AG09319 (cell line): ENCODE measurements around the gene TMEM169.

ENCODE experiments used
- DNase-seq: peaks from one replicate; pipeline ENCODE4 v3.0.0-alpha.2; 2010; ENCODE audit warnings: low read depth; ENCODE audit errors: extremely low read depth
- CTCF ChIP-seq: IDR thresholded peaks from 2 replicates; pipeline ENCODE4 v1.5.1; 2011; ENCODE audit warnings: low read depth, mild to moderate bottlenecking, inconsistent platforms, low read length, moderate library complexity

TMEM169 gene

GRCh38 chr2:216081487-216082116 is at the start of gene TMEM169, which contains the start of gene PECR:
TMEM169 (plus strand) TSS chr2:216081919; CDS start chr2:216095964, 14,045 bp downstream.
PECR (minus strand) TSS chr2:216081809; CDS start chr2:216081741, 68 bp downstream.
- DNase-seq = no peak
- TF ChIP-seq CTCF = no peak

GRCh38 chr2:216031960-216032689 is 49.6 kb upstream of the TMEM169 start:
- peak; percentile 43 for DNase-seq
- no peak for TF ChIP-seq CTCF

- DNase-seq = no peak
- TF ChIP-seq CTCF = no peak
Measured at GRCh38 chr2:216033403-216033802, 48.3 kb upstream of the TMEM169 start.

GRCh38 chr2:216034065-216034464 is 47.7 kb upstream of the TMEM169 start:
- no peak for DNase-seq
- TF ChIP-seq CTCF = peak; percentile 77

GRCh38 chr2:216039918-216040317 is 41.8 kb upstream of the TMEM169 start:
- no peak for TF ChIP-seq CTCF
- no peak for DNase-seq

- no peak for DNase-seq
- TF ChIP-seq CTCF = no peak
Measured at GRCh38 chr2:216041438-216041837, 40.3 kb upstream of the TMEM169 start.

GRCh38 chr2:216043949-216044348 is 37.8 kb upstream of the TMEM169 start:
- no peak for DNase-seq
- TF ChIP-seq CTCF = no peak
